Activated CD8-positive, alpha-beta memory T cell treated with anti-CD3 and anti-CD28 coated beads for 1 hour (primary cell): ENCODE results near the gene TBKBP1.

Experiments used
- DNase-seq, 2 donors: peaks; one replicate each; pipeline ENCODE4 v3.0.0-alpha.2; 2020; ENCODE audit warnings: low read depth in 1 of 2; ENCODE audit errors: extremely low read depth in 1 of 2

The TBKBP1 gene

GRCh38 chr17:47712330-47713023 lies 18.5 kb downstream of the TBKBP1 start:
- no peak for DNase-seq

- no peak for DNase-seq
Observed at GRCh38 chr17:47713980-47714700, 20.2 kb downstream of the TBKBP1 start.

- no peak for DNase-seq
Observed at GRCh38 chr17:47714773-47715396, 20.9 kb downstream of the TBKBP1 start.

GRCh38 chr17:47715669-47716325 lies 21.8 kb downstream of the TBKBP1 start:
- no peak for DNase-seq

GRCh38 chr17:47716375-47716774 lies 22.4 kb downstream of the TBKBP1 start:
- DNase-seq: no peak

GRCh38 chr17:47717261-47717697 lies 23.3 kb downstream of the TBKBP1 start:
- no peak for DNase-seq

- DNase-seq: no peak
Observed at GRCh38 chr17:47717979-47718621, 24.1 kb downstream of the TBKBP1 start.

- no peak for DNase-seq
Observed at GRCh38 chr17:47718634-47719405, 24.9 kb downstream of the TBKBP1 start.

GRCh38 chr17:47719411-47720152 lies 25.6 kb downstream of the TBKBP1 start:
- no peak for DNase-seq

- no peak for DNase-seq
Observed at GRCh38 chr17:47720196-47720595, 26.2 kb downstream of the TBKBP1 start.

- DNase-seq: peak; percentile 77 to 78
Observed at GRCh38 chr17:47720754-47721533, 27.0 kb downstream of the TBKBP1 start.

- no peak for DNase-seq
Observed at GRCh38 chr17:47721725-47722124, 27.8 kb downstream of the TBKBP1 start.

GRCh38 chr17:47724705-47725104 lies 30.7 kb downstream of the TBKBP1 start:
- no peak for DNase-seq

- DNase-seq: no peak
Observed at GRCh38 chr17:47725446-47726111, 31.6 kb downstream of the TBKBP1 start.

GRCh38 chr17:47726796-47727703 lies 33.1 kb downstream of the TBKBP1 start:
- DNase-seq: no peak

GRCh38 chr17:47727704-47728036 lies 33.7 kb downstream of the TBKBP1 start:
- DNase-seq: no peak

GRCh38 chr17:47728214-47728877 lies 34.4 kb downstream of the TBKBP1 start:
- no peak for DNase-seq
